Neuron (in vitro differentiated cells): ENCODE data around the gene MEIOSIN.
"Not testable (repeated sequence)": the region's sequence is repeated elsewhere in the genome, so short reads cannot be mapped to it uniquely, and the experiment has no call there.

Experiments used
- H2AFZ ChIP-seq: one replicate; pipeline ENCODE4 v1.6.1; 2013; ENCODE audit warnings: low read depth, mild to moderate bottlenecking, inconsistent platforms, low read length, moderate library complexity
- H3K27me3 ChIP-seq: one replicate; pipeline ENCODE4 v1.6.1; 2013; ENCODE audit warnings: low read length; ENCODE audit not compliant: insufficient read depth
- H3K36me3 ChIP-seq: one replicate; pipeline ENCODE4 v1.6.1; 2013; ENCODE audit warnings: low read length; ENCODE audit not compliant: insufficient read depth
- H3K4me1 ChIP-seq: one replicate; pipeline ENCODE4 v1.6.1; 2013; ENCODE audit warnings: low read length; ENCODE audit not compliant: insufficient read depth
- H3K4me3 ChIP-seq: 2 replicates; pipeline ENCODE4 v1.5.1; 2013; ENCODE audit warnings: mild to moderate bottlenecking, low read length, moderate library complexity
- H3K9me3 ChIP-seq: one replicate; pipeline ENCODE4 v1.6.1; 2013; ENCODE audit warnings: low read length

Gene MEIOSIN, protein sequence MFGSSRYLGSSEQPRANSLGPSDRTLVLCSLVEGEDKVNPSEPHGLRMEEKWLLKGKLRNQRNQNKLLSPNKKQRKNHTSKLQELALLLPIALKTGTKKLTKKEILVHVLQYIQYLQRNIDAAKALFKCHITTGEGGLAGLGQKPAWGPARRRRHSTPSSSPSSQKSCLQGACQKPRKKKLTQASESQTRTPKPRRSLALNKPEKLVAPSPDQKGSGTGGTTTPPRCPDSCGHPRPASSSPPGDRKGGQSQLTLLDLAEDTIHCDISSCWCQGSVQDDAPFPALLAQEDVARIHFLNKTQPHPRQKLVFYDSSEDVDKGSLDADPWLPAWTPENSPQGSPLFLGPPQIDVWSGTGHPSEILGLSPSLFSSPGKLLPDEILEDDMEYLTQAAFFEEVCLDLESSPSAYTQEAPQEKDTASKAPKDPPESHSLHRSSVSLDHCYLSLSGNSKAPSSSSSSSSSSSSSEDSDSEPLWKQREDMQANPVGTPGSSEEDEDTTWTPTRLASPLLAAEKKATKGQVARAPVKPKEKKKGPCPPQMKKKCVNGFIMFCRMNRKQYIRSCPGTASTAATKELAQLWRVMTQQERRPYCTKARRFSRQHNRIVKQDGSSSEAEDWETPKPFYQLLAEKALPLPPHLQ

GRCh38 chr19:45733160-45733810 is at the start of gene MEIOSIN:
Gene MEIOSIN (plus strand): TSS chr19:45733439. CDS start chr19:45735377, 1,938 bp downstream.
- no peaks in the 10 kb centered on the region for H3K36me3 ChIP-seq
- H3K27me3 ChIP-seq, result no peaks in the 10 kb centered on the region
- no peaks in the 10 kb centered on the region for H3K9me3 ChIP-seq
- H3K4me3 ChIP-seq, result no peak within 1 kb of the TSS
- no peak within 1 kb of the TSS for H2AFZ ChIP-seq
- H3K4me1 ChIP-seq, result peaks cover 7% of the 10 kb centered on the region

DNA sequence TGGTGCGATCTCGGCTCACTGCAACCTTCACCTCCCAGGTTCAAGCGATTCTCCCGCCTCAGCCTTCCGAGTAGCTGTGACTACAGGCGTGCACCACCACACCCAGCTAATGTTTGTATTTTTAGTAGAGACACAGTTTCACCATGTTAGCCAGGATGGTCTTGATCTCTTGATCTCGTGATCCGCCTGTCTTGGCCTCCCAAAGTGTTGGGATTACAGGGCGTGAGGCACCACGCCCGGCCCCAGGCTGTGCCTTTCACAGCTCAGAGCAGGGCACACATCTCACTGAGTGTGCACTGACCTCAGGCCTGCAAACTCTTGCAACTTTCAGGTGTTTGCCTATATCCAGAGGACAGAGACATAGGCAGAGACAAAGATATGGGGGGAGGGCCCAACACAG is 48.2 kb upstream of the MEIOSIN start:
- H3K36me3 ChIP-seq, result peaks cover 38% of the 10 kb centered on the region
- not testable (repeated sequence) for H3K9me3 ChIP-seq, H3K4me3 ChIP-seq, H3K4me1 ChIP-seq, H3K27me3 ChIP-seq, H2AFZ ChIP-seq

DNA sequence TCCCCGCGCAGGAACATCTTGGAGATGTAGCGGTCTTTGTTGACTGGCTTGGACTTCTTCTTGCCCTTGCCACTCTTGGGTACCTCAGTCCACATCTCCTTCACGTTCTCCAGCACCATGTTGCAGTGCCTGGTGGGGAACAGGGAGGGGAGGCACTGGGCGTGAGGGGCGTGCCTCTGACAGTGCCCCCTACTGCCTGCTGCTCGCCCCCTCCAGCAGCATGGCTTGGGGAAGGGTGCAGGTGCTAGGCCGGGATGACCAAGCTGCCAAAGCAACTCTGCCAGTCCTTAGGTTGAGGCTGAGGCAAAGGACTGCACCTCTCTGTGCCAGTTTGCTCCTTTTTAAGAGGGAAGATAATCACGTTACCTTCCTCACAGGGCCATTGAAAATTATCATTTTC is 45.6 kb upstream of the MEIOSIN start:
- Histone ChIP-seq H3K9me3 (no peaks in the 10 kb centered on the region), H3K4me1 (peaks cover 5% of the 10 kb centered on the region), H3K4me3 (no peak overlapping the region), H2AFZ (no peak overlapping the region), H3K36me3 (peaks cover 38% of the 10 kb centered on the region), H3K27me3 (no peaks in the 10 kb centered on the region)

DNA sequence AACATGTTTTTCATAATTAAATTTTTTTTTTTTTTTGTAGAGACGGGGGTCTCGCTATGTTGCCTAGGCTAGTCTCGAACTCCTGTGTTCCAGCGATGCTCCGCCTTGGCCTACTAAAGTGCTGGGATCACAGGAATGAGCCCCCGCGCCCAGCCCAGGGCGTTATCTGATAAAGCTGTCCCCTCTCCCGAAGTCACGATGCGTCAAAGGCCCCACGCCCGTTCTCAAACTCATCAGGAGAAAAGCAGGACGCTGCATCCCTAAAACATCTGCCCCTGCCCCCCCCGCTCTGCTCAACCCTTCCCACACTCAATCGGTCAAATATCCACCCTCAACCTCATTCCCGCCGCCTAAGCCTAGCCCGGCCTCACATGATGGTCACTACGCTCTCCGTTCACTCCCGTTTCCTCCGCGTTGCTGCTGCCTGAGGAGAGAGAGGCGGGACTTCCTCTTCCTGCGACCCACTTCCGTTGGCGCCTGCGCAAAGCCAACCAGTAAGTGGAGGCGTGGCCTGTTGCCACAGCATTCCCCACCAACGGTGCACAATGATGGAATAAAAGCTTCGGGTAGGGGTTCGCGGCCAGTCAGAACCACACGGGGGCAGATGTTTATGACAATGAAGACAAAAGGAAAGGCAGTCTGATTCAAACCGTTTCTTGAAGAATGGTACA is 41.6 kb upstream of the MEIOSIN start, which contains the start of gene SNRPD2:
SNRPD2 (minus strand) TSS at position 438 of the 671 bp plus-strand sequence; CDS start at position 373, 65 bp downstream.
- no peaks in the 10 kb centered on the region for H3K27me3 ChIP-seq
- H3K4me1 ChIP-seq, result peaks cover 5% of the 10 kb centered on the region
- H2AFZ ChIP-seq, result peak within 1 kb of the TSS; percentile 65
- H3K9me3 ChIP-seq, result no peaks in the 10 kb centered on the region
- H3K36me3 ChIP-seq, result peaks cover 28% of the 10 kb centered on the region
- peak within 1 kb of the TSS; percentile 68 for H3K4me3 ChIP-seq

GRCh38 chr19:45692187-45693105 is 40.8 kb upstream of the MEIOSIN start, which contains the start of gene QPCTL:
Gene QPCTL (plus strand): TSS chr19:45692666. CDS start chr19:45692704, 38 bp downstream.
- Histone ChIP-seq H3K4me1 (peaks cover 5% of the 10 kb centered on the region), H3K4me3 (peak within 1 kb of the TSS; percentile 68), H2AFZ (peak within 1 kb of the TSS; percentile 65), H3K36me3 (peaks cover 23% of the 10 kb centered on the region), H3K9me3 (no peaks in the 10 kb centered on the region), H3K27me3 (no peaks in the 10 kb centered on the region)

GRCh38 chr19:45693106-45693788 is 40.0 kb upstream of the MEIOSIN start:
- Histone ChIP-seq H3K9me3 (no peaks in the 10 kb centered on the region), H3K4me3 (peak overlapping the region; percentile 68), H3K36me3 (peaks cover 17% of the 10 kb centered on the region), H2AFZ (peak overlapping the region; percentile 65), H3K4me1 (peaks cover 5% of the 10 kb centered on the region), H3K27me3 (no peaks in the 10 kb centered on the region)

DNA sequence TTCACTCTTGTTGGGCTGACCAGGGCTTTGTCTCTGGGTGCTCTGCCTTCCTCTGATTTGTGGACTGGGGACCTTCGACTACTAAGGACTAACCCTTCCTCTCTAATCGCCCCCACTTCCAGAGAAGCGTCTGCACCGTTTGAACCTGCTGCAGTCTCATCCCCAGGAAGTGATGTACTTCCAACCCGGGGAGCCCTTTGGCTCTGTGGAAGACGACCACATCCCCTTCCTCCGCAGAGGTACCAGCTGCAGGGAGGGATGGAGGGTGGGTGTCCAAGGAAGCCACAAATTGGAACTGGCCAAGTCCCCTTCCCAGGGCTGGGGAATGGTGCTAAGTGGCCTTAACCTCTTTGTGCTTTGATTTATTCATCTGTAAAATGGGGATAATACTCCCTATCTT is 31.6 kb upstream of the MEIOSIN start:
- Histone ChIP-seq H3K36me3 (peaks cover 29% of the 10 kb centered on the region), H3K27me3 (no peaks in the 10 kb centered on the region), H3K9me3 (no peaks in the 10 kb centered on the region), H2AFZ (no peak overlapping the region), H3K4me1 (no peaks in the 10 kb centered on the region), H3K4me3 (no peak overlapping the region)

DNA sequence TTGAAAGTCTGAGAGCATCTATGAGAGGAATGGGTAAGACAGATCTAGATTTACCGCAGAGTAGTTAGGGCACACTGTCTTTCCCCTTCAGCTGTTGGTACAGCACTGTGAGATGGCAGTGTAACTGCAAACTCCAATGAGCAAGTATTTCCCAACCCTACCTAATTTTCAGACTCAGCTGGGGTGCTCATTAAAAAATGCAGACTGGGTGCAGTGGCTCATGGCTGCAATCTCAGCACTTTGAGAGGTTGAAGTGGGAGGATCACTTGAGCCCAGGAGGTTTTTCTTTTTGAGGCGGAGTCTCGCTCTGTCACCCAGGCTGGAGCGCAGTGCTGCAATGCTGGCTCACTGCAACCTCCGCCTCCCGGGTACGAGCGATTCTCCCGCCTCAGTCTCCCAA is 28.1 kb upstream of the MEIOSIN start:
- H3K4me3 ChIP-seq, result no peak overlapping the region
- H3K9me3 ChIP-seq, result no peaks in the 10 kb centered on the region
- peaks cover 23% of the 10 kb centered on the region for H3K36me3 ChIP-seq
- H2AFZ ChIP-seq, result no peak overlapping the region
- H3K27me3 ChIP-seq, result no peaks in the 10 kb centered on the region
- no peaks in the 10 kb centered on the region for H3K4me1 ChIP-seq

GRCh38 chr19:45705710-45706415 is 27.4 kb upstream of the MEIOSIN start:
- no peaks in the 10 kb centered on the region for H3K9me3 ChIP-seq
- no peak overlapping the region for H2AFZ ChIP-seq
- no peaks in the 10 kb centered on the region for H3K27me3 ChIP-seq
- H3K36me3 ChIP-seq, result peaks cover 23% of the 10 kb centered on the region
- no peak overlapping the region for H3K4me3 ChIP-seq
- no peaks in the 10 kb centered on the region for H3K4me1 ChIP-seq

DNA sequence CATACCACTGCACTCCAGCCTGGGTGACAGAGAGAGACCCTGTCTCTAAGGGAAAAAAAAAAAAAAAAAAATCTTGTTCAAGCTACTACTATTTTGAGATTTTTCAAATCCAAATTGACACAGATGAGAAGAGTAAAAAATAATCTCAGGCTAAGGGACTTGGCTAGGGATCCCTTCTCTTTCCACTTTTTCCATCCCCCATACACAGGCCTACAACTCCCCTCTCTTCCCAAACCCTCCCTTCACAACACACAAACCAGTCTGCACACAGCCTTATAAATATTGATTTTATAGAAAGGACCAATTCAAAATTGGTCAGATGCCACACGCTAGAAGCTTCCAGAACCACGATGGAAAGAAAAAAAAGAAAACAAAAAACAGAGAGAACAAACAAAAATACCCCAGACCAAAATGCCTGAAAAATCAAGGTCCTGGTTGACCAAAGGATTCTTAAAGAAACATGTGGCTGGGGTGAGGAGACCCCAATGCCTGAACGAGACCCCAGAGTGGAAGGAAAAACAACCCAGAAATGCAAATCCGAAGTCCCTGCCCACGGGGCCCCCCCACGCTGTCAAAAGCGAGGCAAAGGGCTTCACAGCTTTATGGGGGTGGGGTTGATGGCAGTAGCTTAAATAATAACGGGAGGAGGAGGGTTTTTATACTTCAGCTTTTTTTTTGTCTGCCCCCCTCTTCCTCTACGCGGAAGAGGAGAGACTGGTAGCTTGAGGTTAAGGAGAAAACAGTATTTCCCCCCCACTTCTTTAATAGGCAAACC is 22.7 kb upstream of the MEIOSIN start:
- H3K4me3 ChIP-seq, result no peak overlapping the region
- H3K36me3 ChIP-seq, result peaks cover 25% of the 10 kb centered on the region
- H3K27me3 ChIP-seq, result no peaks in the 10 kb centered on the region
- no peaks in the 10 kb centered on the region for H3K9me3 ChIP-seq
- H2AFZ ChIP-seq, result no peak overlapping the region
- H3K4me1 ChIP-seq, result no peaks in the 10 kb centered on the region
